ENCODE results near the gene CDAN1. TPM values are rescaled to one million over a fixed set of nuclear protein-coding genes. Genes with fewer than 3 reads are reported as not detected.

Gene CDAN1
- total and polyA plus RNA-seq, 2 of the 8 experiments (the other 6 are each of a cell fraction or from before 2014, with no cell fraction given): 4.5 to 18.6 TPM

- Histone ChIP-seq H4K91ac (replicated peaks; ENCODE audit: insufficient read length, low read length) (no peak overlapping the region), H2BK12ac (ENCODE audit: low read depth, low read length) (no peak overlapping the region), H4K20me1 (replicated peaks in 1 of 2; ENCODE audit: control insufficient read depth in 1 of 2, insufficient read depth in 2 of 2, low read length in 2 of 2) (peaks cover 2 to 6% of the 10 kb centered on the region in 2 experiments), H3K79me2 (ENCODE audit: control insufficient read depth in 1 of 2, insufficient read depth in 2 of 2, low read length in 2 of 2) (no peaks in the 10 kb centered on the region), H2BK15ac (ENCODE audit: low read length) (no peak overlapping the region), H3K23ac (ENCODE audit: insufficient read length) (no peak overlapping the region), H3K27me3 (replicated peaks in 1 of 4; ENCODE audit: control insufficient read depth in 3 of 4, extremely low read depth in 1 of 4, insufficient read depth in 3 of 4, low read length in 3 of 4) (no peaks in the 10 kb centered on the region), H4K8ac (ENCODE audit: extremely low read depth, insufficient read depth, low read length) (no peak overlapping the region), H3K56ac (replicated peaks; ENCODE audit: insufficient read length, low read depth, low read length) (no peak overlapping the region), H3K9ac (replicated peaks in 1 of 4; ENCODE audit: extremely low read depth in 1 of 4, low read depth in 3 of 4, low read length in 3 of 4) (no peak overlapping the region), H3K4me3 (ENCODE audit: extremely low read depth in 1 of 4, insufficient read depth in 2 of 4, low read depth in 3 of 4, low read length in 4 of 4) (no peak overlapping the region), H3K4ac (replicated peaks; ENCODE audit: insufficient read length, low read depth, low read length) (no peak overlapping the region), H3K9me3 (ENCODE audit: insufficient read depth in 2 of 2, low read depth in 1 of 2, low read length in 1 of 2) (no peaks in the 10 kb centered on the region), H3K4me1 (replicated peaks in 1 of 4; ENCODE audit: control insufficient read depth in 3 of 4, insufficient read depth in 4 of 4, low read length in 3 of 4) (no peaks in the 10 kb centered on the region), H2AK5ac (ENCODE audit: low read depth, low read length) (no peak overlapping the region), H2BK120ac (replicated peaks; ENCODE audit: low read depth, low read length) (no peak overlapping the region), H3K23me2 (ENCODE audit: low read depth, low read length) (0 out of 2 replicates have a peak, but pooled peaks cover 2% of the 10 kb centered on the region), H2BK5ac (ENCODE audit: low read depth, low read length) (no peak overlapping the region), H2AFZ (ENCODE audit: low read length) (no peak overlapping the region), H3K4me2 (ENCODE audit: insufficient read depth in 1 of 2, low read depth in 2 of 2, low read length in 2 of 2) (no peak overlapping the region), H3K79me1 (ENCODE audit: low read depth, low read length) (no peaks in the 10 kb centered on the region), H2BK20ac (ENCODE audit: low read length) (no peak overlapping the region), H4K5ac (ENCODE audit: insufficient read length, low read depth, low read length) (no peak overlapping the region), H3K14ac (ENCODE audit: insufficient read length) (no peak overlapping the region), H3K18ac (ENCODE audit: extremely low read depth, low read length) (no peak overlapping the region), H3K27ac (ENCODE audit: low read depth, low read length) (no peak overlapping the region), H3K36me3 (ENCODE audit: control insufficient read depth in 2 of 4, insufficient read depth in 4 of 4, low read length in 3 of 4) (peaks cover 8 to 48% (median 30%) of the 10 kb centered on the region in 4 experiments)
- DNase-seq (ENCODE audit: low read depth in 1 of 2, low spot score in 2 of 2) (no peak), FAIRE-seq (no peak)
- CTCF ChIA-PET (ENCODE audit: partially characterized antibody): interaction anchor here (0.7 to 3.4 kb wide), 15 partner anchors 8 to 342 kb away, joined by 3 to 27 read pairs (median 5); no protein-coding TSS in a partner anchor
- POLR2A ChIA-PET (ENCODE audit: partially characterized antibody): interaction anchor here (0.9 to 5.5 kb wide), 2 partner anchors 9 to 258 kb away, joined by 3 to 27 read pairs; no protein-coding TSS in a partner anchor
- WGBS, 2 experiments (ENCODE audit: extremely low coverage in 1 of 2, insufficient coverage in 1 of 2, insufficient read length in 1 of 2, insufficient replicate concordance in 2 of 2, low coverage in 1 of 2, low lambda C conversion rate in 2 of 2, missing lambda C conversion rate in 1 of 2): 83% methylated on average over 4 of the region's 4 CpGs; no CpG with 5 or more reads in 1 of the 2 experiments
- TF ChIP-seq CTCF (IDR thresholded peaks at IDR 0.05; ENCODE audit: control extremely low read depth in 1 of 3, insufficient read depth in 1 of 3, low read depth in 1 of 3, low read length in 3 of 3) (peak in 2 of 3 experiments; percentile 15 to 24; a peak in 2 of 4 replicates), TAF7 (optimal IDR thresholded peaks at IDR 0.05; ENCODE audit: borderline replicate concordance, low read depth, low read length) (no peak), KDM5A (IDR thresholded peaks at IDR 0.05; ENCODE audit: low read length) (no peak), RAD21 (IDR thresholded peaks at IDR 0.05 in 1 of 2, conservative IDR thresholded peaks at IDR 0.05 in 1 of 2; ENCODE audit: low read depth in 2 of 2, low read length in 2 of 2) (peak; percentile 22 to 25), CHD2 (IDR thresholded peaks at IDR 0.05; ENCODE audit: low read length) (no peak)
Measured at GRCh38 chr15:42723068-42723467, 13.9 kb downstream of the CDAN1 start.
